ENCODE data around the gene FGGY. TPM values are rescaled to one million over a fixed set of nuclear protein-coding genes. Genes with fewer than 3 reads are reported as not detected.

Gene FGGY
- total RNA-seq, 2 donors from 2014 or later: 14.1 to 14.8 TPM

GRCh38 chr1:59788825-59789224 lies 491.9 kb downstream of the FGGY start:
- Histone ChIP-seq H3K9me3 (ENCODE audit: control insufficient read depth, low read length) (peaks cover 8% of the 10 kb centered on the region), H3K36me3 (ENCODE audit: control insufficient read depth, insufficient read depth, low read length) (no peaks in the 10 kb centered on the region), H3K4me3 (ENCODE audit: low read length) (no peak overlapping the region), H3K9ac (ENCODE audit: extremely low read depth, low read length, poor library complexity, severe bottlenecking) (no peak overlapping the region), H3K27me3 (ENCODE audit: control insufficient read depth, insufficient read depth, low read length, poor library complexity, severe bottlenecking) (no peaks in the 10 kb centered on the region), H3K27ac (ENCODE audit: low read depth, low read length) (no peak overlapping the region), H3K4me1 (ENCODE audit: control insufficient read depth, insufficient read depth, low read length) (no peaks in the 10 kb centered on the region)
- Mint-ChIP-seq H3K27ac (no peak overlapping the region), H3K4me1 (no peaks in the 10 kb centered on the region), H3K9me3 (peaks cover 26% of the 10 kb centered on the region), H3K36me3 (ENCODE audit: low read depth) (no peaks in the 10 kb centered on the region), H3K4me3 (no peak overlapping the region), H3K27me3 (ENCODE audit: insufficient read depth) (no peaks in the 10 kb centered on the region)
- TF ChIP-seq CTCF (conservative IDR thresholded peaks at IDR 0.05): no peak
- no peak for DNase-seq

GRCh38 chr1:59798600-59798999 lies 501.7 kb downstream of the FGGY start:
- Mint-ChIP-seq H3K4me1 (no peaks in the 10 kb centered on the region), H3K27me3 (ENCODE audit: insufficient read depth) (peaks cover 4% of the 10 kb centered on the region), H3K27ac (no peak overlapping the region), H3K4me3 (no peak overlapping the region), H3K9me3 (peaks cover 3% of the 10 kb centered on the region), H3K36me3 (ENCODE audit: low read depth) (no peaks in the 10 kb centered on the region)
- Histone ChIP-seq H3K27me3 (ENCODE audit: control insufficient read depth, insufficient read depth, low read length, poor library complexity, severe bottlenecking) (no peaks in the 10 kb centered on the region), H3K9ac (ENCODE audit: extremely low read depth, low read length, poor library complexity, severe bottlenecking) (no peak overlapping the region), H3K4me1 (ENCODE audit: control insufficient read depth, insufficient read depth, low read length) (no peaks in the 10 kb centered on the region), H3K4me3 (ENCODE audit: low read length) (no peak overlapping the region), H3K9me3 (ENCODE audit: control insufficient read depth, low read length) (no peaks in the 10 kb centered on the region), H3K27ac (ENCODE audit: low read depth, low read length) (no peak overlapping the region), H3K36me3 (ENCODE audit: control insufficient read depth, insufficient read depth, low read length) (no peaks in the 10 kb centered on the region)
- TF ChIP-seq CTCF (conservative IDR thresholded peaks at IDR 0.05): no peak
- DNase-seq: no peak

- no peak for DNase-seq
- Histone ChIP-seq H3K4me1 (ENCODE audit: control insufficient read depth, insufficient read depth, low read length) (no peaks in the 10 kb centered on the region), H3K4me3 (ENCODE audit: low read length) (no peak overlapping the region), H3K9me3 (ENCODE audit: control insufficient read depth, low read length) (no peaks in the 10 kb centered on the region), H3K9ac (ENCODE audit: extremely low read depth, low read length, poor library complexity, severe bottlenecking) (no peak overlapping the region), H3K27ac (ENCODE audit: low read depth, low read length) (no peak overlapping the region), H3K36me3 (ENCODE audit: control insufficient read depth, insufficient read depth, low read length) (no peaks in the 10 kb centered on the region), H3K27me3 (ENCODE audit: control insufficient read depth, insufficient read depth, low read length, poor library complexity, severe bottlenecking) (peaks cover under 1% of the 10 kb centered on the region)
- Mint-ChIP-seq H3K36me3 (ENCODE audit: low read depth) (no peaks in the 10 kb centered on the region), H3K27ac (no peak overlapping the region), H3K9me3 (no peaks in the 10 kb centered on the region), H3K4me1 (no peaks in the 10 kb centered on the region), H3K4me3 (no peak overlapping the region), H3K27me3 (ENCODE audit: insufficient read depth) (peaks cover 2% of the 10 kb centered on the region)
- TF ChIP-seq CTCF (conservative IDR thresholded peaks at IDR 0.05): no peak
- WGBS, 2 experiments (ENCODE audit: insufficient coverage in 1 of 2, insufficient read length in 1 of 2): 86 to 94% methylated on average over 1 of the region's 1 CpG
Observed at GRCh38 chr1:59803458-59804038, 506.7 kb downstream of the FGGY start.

All from endodermal cell (in vitro differentiated cells).